K562 (cell line): ENCODE results near the gene PPP1R37. TPM values are rescaled to one million over a fixed set of nuclear protein-coding genes. Genes with fewer than 3 reads are reported as not detected.

ENCODE experiments used
- ATAC-seq: fragments of 200-7000 bp; cut with Tn5 transposase; 3 replicates; pipeline ENCODE4 v1.9.1; 2020; ENCODE audit warnings: moderate library complexity
- BruUV-seq: library from RNA; stranded (reverse); fragments of 400-500 nt; replicated peaks from 2 replicates; lab custom pipeline; 2021; lab: Mats Ljungman, UMichigan
- CTCF ChIA-PET: fragments of 300-600 bp; formaldehyde crosslinking; extraction: SDS; loops from one replicate; lab custom pipeline; 2021; ENCODE audit warnings: low intra/inter-chr PET ratio; lab: Yijun Ruan, JAX
- POLR2A ChIA-PET: fragments of 300-600, 350-650 bp; sonication (Branson Sonifier 250); formaldehyde crosslinking; extraction: SDS; loops from one replicate; lab custom pipeline; 2021; ENCODE audit warnings: antibody characterized with exemption, inconsistent platforms; lab: Yijun Ruan, JAX
- DNase-seq, 4 experiments: peaks; one replicate each; pipeline versions ENCODE4 v3.0.0 to v3.0.0-alpha.2; 2011 to 2018; ENCODE audit warnings: low spot score in 3 of 4, mixed read lengths in 3 of 4; ENCODE audit errors: extremely low read depth in 1 of 4
- FAIRE-seq: peaks from 2 replicates; lab custom pipeline; 2011; peaks lifted over from hg19 to GRCh38; lab: Jason Lieb, UNC
- H2AFZ ChIP-seq: 2 replicates; pipeline ENCODE4 v1.6.0; 2011; ENCODE audit warnings: low read depth, low read length, control low read depth, inconsistent platforms
- H3K27ac ChIP-seq: fragments of 200-600 bp; 3 replicates; pipeline ENCODE4 v1.8.0; 2011; ENCODE audit warnings: low read depth, mild to moderate bottlenecking, control low read depth, inconsistent platforms, low read length, moderate library complexity, mixed read lengths; ENCODE audit errors: extremely low read depth
- H3K27me3 ChIP-seq, 2 experiments: fragments of 300-600 bp in 1 of 2; 2 replicates in 1 of 2; 3 replicates in 1 of 2; pipeline versions ENCODE4 v1.6.0 to v1.8.0; 2011; ENCODE audit warnings: inconsistent platforms in 2 of 2, low read length in 2 of 2, mild to moderate bottlenecking in 1 of 2, mixed read lengths in 1 of 2, moderate library complexity in 1 of 2; ENCODE audit not compliant: control insufficient read depth in 2 of 2, insufficient read depth in 2 of 2
- H3K36me3 ChIP-seq: fragments of 300-600 bp; 3 replicates; pipeline ENCODE4 v1.8.0; 2011; ENCODE audit warnings: mild to moderate bottlenecking, low read length, inconsistent platforms; ENCODE audit not compliant: control insufficient read depth, insufficient read depth
- H3K4me1 ChIP-seq, 2 experiments: fragments of 200-600 bp in 1 of 2; replicated peaks in 1 of 2; 2 replicates in 1 of 2; 3 replicates in 1 of 2; pipeline versions ENCODE4 v1.5.1 to v1.8.0; 2011; ENCODE audit warnings: inconsistent platforms in 2 of 2, low read length in 2 of 2, mild to moderate bottlenecking in 1 of 2, mixed read lengths in 1 of 2, moderate library complexity in 1 of 2; ENCODE audit not compliant: control insufficient read depth in 2 of 2, insufficient read depth in 2 of 2
- H3K4me2 ChIP-seq: 2 replicates; pipeline ENCODE4 v1.6.1; 2011; ENCODE audit warnings: low read length, control low read depth, inconsistent platforms, mixed read lengths; ENCODE audit not compliant: insufficient read depth
- H3K4me3 ChIP-seq: fragments of 200-600 bp; sonication (generic), shearing (Covaris generic); 2 replicates; pipeline ENCODE4 v1.5.1; 2016; ENCODE audit warnings: control low read depth, inconsistent platforms
- H3K79me2 ChIP-seq: fragments of 200-600 bp; 3 replicates; pipeline ENCODE4 v1.8.0; 2011; ENCODE audit warnings: low read length, inconsistent platforms; ENCODE audit not compliant: control insufficient read depth, insufficient read depth
- H3K9ac ChIP-seq, 2 experiments: 2 replicates each; pipeline versions ENCODE4 v1.6.0 to v1.6.1; 2011; ENCODE audit warnings: low read depth in 2 of 2, low read length in 2 of 2, control low read depth in 1 of 2, inconsistent platforms in 1 of 2, mild to moderate bottlenecking in 1 of 2, mixed read lengths in 1 of 2; ENCODE audit not compliant: insufficient read depth in 1 of 2
- H3K9me1 ChIP-seq: one replicate; pipeline ENCODE4 v1.6.0; 2011; ENCODE audit warnings: inconsistent platforms, mild to moderate bottlenecking, low read length, moderate library complexity; ENCODE audit not compliant: control insufficient read depth, insufficient read depth
- H3K9me3 ChIP-seq: replicated peaks from 2 replicates; pipeline ENCODE4 v1.5.1; 2011; ENCODE audit warnings: low read depth, low read length, inconsistent platforms; ENCODE audit not compliant: control insufficient read depth, insufficient read depth
- H4K20me1 ChIP-seq: replicated peaks from 2 replicates; pipeline ENCODE4 v1.6.1; 2011; ENCODE audit warnings: low read length, inconsistent platforms, mixed read lengths; ENCODE audit not compliant: control insufficient read depth, insufficient read depth
- BRD9 ChIP-seq: fragments of 450-650 bp; IDR thresholded peaks from 2 replicates; pipeline ENCODE4 v1.6.1; 2018; ENCODE audit warnings: low read depth; ENCODE audit not compliant: partially characterized antibody
- CSDE1 ChIP-seq, 2 experiments: fragments of 450-650 bp; IDR thresholded peaks; 2 replicates each; pipeline ENCODE4 v1.6.1; 2016; ENCODE audit warnings: mild to moderate bottlenecking in 1 of 2
- ETS1 ChIP-seq: conservative IDR thresholded peaks from 2 replicates; pipeline ENCODE4 v1.6.1; 2011; ENCODE audit warnings: low read depth, mild to moderate bottlenecking, low read length; ENCODE audit not compliant: control insufficient read depth
- POLR2H ChIP-seq: IDR thresholded peaks from 2 replicates; pipeline ENCODE4 v1.6.1; 2016; ENCODE audit warnings: missing genetic modification characterization, low read depth, mild to moderate bottlenecking, control low read depth, missing compliant biosample characterization, moderate library complexity
- WGBS: fragments of 100-300 bp; shearing (Covaris generic); methylation state at CpG from one replicate; pipeline ENCODE4 v1.1.6; 2016; ENCODE audit warnings: low coverage, mixed read lengths; ENCODE audit not compliant: insufficient coverage; ENCODE audit errors: missing lambda C conversion rate; 5-methylcytosine and 5-hydroxymethylcytosine counted together
- in situ Hi-C: fragments of 300-500 bp; cut with MboI; formaldehyde crosslinking; loops from 4 replicates; pipeline ENCODE4 v1.15.0; 2018; ENCODE audit warnings: inconsistent platforms, mixed read lengths
- intact Hi-C: fragments of 100-400 bp; cut with micrococcal nuclease; formaldehyde crosslinking; loops from 2 replicates; pipeline ENCODE4 v1.14.2; 2022
- polyA plus RNA-seq, 8 experiments: library from polyadenylated mRNA; depleted of rRNA in 4 of 8; stranded (reverse) in 5 of 8; unstranded in 3 of 8; fragments of >200 nt; fragmentation: Nextera tagmentation in 2 of 8; fragmentation: Illumina TruSeq in 1 of 8; extraction: Ambion mirVana in 2 of 8; extraction: Trizol in 1 of 8; gene quantifications; 2 replicates each; pipeline versions ENCODE4 v1.2.1 to v1.2.3, GENCODE V29; 2011 to 2014; ENCODE audit warnings: inconsistent platforms in 1 of 8, missing spikeins in 1 of 8
- total RNA-seq, 7 experiments: library from RNA; depleted of rRNA in 6 of 7; stranded (reverse); fragments of >200 nt in 6 of 7; fragmentation: Illumina TruSeq in 2 of 7; extraction: Trizol in 2 of 7; gene quantifications; 2 replicates each; pipeline versions ENCODE4 v1.2.1 to v1.2.3, GENCODE V29; 2011 to 2021; ENCODE audit warnings: low replicate concordance in 1 of 7

The PPP1R37 gene
- total and polyA plus RNA-seq, 9 of the 15 experiments (the other 6 are each of a cell fraction or from before 2014, with no cell fraction given): 0.04 to 20.3 (median 7.3) TPM

- H3K4me3 ChIP-seq: no peak overlapping the region
- H3K27ac ChIP-seq: no peak overlapping the region
- no peak for TF ChIP-seq POLR2H (tag)
- no peak for TF ChIP-seq CSDE1 (IDR thresholded peaks at IDR 0.05)
- TF ChIP-seq ETS1: no peak
- TF ChIP-seq BRD9: no peak
- ChIA-PET POLR2A (interaction anchor here (1.0 kb wide), 1 partner anchor 14 kb away, joined by 4 read pairs; no protein-coding TSS in a partner anchor), CTCF (no interaction called here)
- H3K27me3 ChIP-seq: no peaks in the 10 kb centered on the region
- no peak overlapping the region for H2AFZ ChIP-seq
- no peak for DNase-seq
- FAIRE-seq: no peak
- ATAC-seq: no peak
- peak overlapping the region in 1 of 2 experiments; percentile 63; a peak in 1 of 4 replicates for H3K9ac ChIP-seq
- H3K36me3 ChIP-seq: peaks cover 62% of the 10 kb centered on the region; the same call in 2 of the 3 replicates
- peaks cover 97% of the 10 kb centered on the region for H3K79me2 ChIP-seq
- H4K20me1 ChIP-seq: peaks cover 78% of the 10 kb centered on the region
- H3K9me3 ChIP-seq: no peaks in the 10 kb centered on the region
- intact Hi-C loops: no loop called here
- in situ Hi-C loops: no loop called here
- no peak overlapping the region for H3K4me2 ChIP-seq
- H3K4me1 ChIP-seq: peaks cover 37 to 63% of the 10 kb centered on the region in 2 experiments
- peaks cover 15% of the 10 kb centered on the region for H3K9me1 ChIP-seq
- BruUV-seq: no TSS peak
- 87% methylated on average over 3 of the region's 3 CpGs for WGBS
Measured at GRCh38 chr19:45100201-45100600, 7.2 kb downstream of the PPP1R37 start.
